HL-60 (cell line): ENCODE results near the gene PRICKLE3.

ENCODE experiments used
- DNase-seq, 2 experiments: peaks; one replicate each; pipeline ENCODE4 v3.0.0-alpha.2; 2010 to 2020; ENCODE audit warnings: low read depth in 1 of 2, low spot score in 1 of 2
- H3K27ac ChIP-seq: fragments of 250-450 bp; sonication (Bioruptor Pico); replicated peaks from 2 replicates; pipeline ENCODE4 v1.5.1; 2020; ENCODE audit warnings: mild to moderate bottlenecking, moderate library complexity
- H3K27me3 ChIP-seq: fragments of 250-450 bp; sonication (Bioruptor Pico); 2 replicates; pipeline ENCODE4 v1.5.1; 2021; ENCODE audit warnings: mild to moderate bottlenecking, moderate library complexity; ENCODE audit not compliant: insufficient read depth, poor library complexity, severe bottlenecking
- H3K4me3 ChIP-seq: replicated peaks from 2 replicates; pipeline ENCODE4 v1.5.1; 2011; ENCODE audit warnings: mild to moderate bottlenecking, control low read depth, low read length; ENCODE audit not compliant: insufficient read depth
- CTCF ChIP-seq: IDR thresholded peaks from one replicate; pipeline ENCODE4 v1.5.1; 2011; ENCODE audit warnings: low read length, control low read depth, inconsistent platforms; ENCODE audit not compliant: insufficient read depth
- GABPA ChIP-seq: IDR thresholded peaks from 2 replicates; pipeline ENCODE4 v1.6.1; 2012; ENCODE audit warnings: low read depth
- POLR2AphosphoS5 ChIP-seq: IDR thresholded peaks from 2 replicates; pipeline ENCODE4 v1.6.1; 2012; ENCODE audit warnings: low read depth
- SPI1 ChIP-seq: IDR thresholded peaks from 2 replicates; pipeline ENCODE4 v1.6.1; 2012; ENCODE audit warnings: low read depth, mild to moderate bottlenecking, borderline replicate concordance
- TF ChIP-seq, protein P1 (sequence below): IDR thresholded peaks from 2 replicates; pipeline ENCODE4 v1.6.1; 2012; ENCODE audit warnings: low read depth; ENCODE audit not compliant: insufficient replicate concordance

PRICKLE3 gene

DNA sequence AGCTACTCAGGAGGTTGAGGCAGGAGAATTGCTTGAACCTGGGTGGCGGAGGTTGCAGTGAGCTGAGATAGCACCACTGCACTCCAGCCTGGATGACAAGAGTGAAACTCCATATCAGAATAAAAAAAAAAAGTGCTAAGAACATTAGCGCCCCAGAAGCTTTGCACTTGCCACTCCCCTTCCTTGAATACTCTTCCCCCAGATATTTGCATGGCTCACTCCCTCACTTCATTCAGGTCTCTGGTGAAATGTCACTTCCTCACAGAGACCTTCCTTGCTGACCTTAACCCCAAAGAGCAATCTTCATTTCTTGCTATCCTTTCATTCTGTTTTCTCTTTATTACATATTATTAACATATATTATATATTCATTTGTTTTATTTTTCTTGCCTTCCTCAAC, 35.7 kb upstream of the PRICKLE3 start:
- H3K27me3 ChIP-seq = no peaks in the 10 kb centered on the region
- no peak for TF ChIP-seq CTCF
- TF ChIP-seq, protein P1, sequence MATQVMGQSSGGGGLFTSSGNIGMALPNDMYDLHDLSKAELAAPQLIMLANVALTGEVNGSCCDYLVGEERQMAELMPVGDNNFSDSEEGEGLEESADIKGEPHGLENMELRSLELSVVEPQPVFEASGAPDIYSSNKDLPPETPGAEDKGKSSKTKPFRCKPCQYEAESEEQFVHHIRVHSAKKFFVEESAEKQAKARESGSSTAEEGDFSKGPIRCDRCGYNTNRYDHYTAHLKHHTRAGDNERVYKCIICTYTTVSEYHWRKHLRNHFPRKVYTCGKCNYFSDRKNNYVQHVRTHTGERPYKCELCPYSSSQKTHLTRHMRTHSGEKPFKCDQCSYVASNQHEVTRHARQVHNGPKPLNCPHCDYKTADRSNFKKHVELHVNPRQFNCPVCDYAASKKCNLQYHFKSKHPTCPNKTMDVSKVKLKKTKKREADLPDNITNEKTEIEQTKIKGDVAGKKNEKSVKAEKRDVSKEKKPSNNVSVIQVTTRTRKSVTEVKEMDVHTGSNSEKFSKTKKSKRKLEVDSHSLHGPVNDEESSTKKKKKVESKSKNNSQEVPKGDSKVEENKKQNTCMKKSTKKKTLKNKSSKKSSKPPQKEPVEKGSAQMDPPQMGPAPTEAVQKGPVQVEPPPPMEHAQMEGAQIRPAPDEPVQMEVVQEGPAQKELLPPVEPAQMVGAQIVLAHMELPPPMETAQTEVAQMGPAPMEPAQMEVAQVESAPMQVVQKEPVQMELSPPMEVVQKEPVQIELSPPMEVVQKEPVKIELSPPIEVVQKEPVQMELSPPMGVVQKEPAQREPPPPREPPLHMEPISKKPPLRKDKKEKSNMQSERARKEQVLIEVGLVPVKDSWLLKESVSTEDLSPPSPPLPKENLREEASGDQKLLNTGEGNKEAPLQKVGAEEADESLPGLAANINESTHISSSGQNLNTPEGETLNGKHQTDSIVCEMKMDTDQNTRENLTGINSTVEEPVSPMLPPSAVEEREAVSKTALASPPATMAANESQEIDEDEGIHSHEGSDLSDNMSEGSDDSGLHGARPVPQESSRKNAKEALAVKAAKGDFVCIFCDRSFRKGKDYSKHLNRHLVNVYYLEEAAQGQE = no peak
- TF ChIP-seq GABPA = no peak
- no peak for TF ChIP-seq POLR2AphosphoS5
- TF ChIP-seq SPI1 = no peak

GRCh38 chrX:49220100-49220499, 33.9 kb upstream of the PRICKLE3 start:
- Histone ChIP-seq H3K4me3 (no peak overlapping the region), H3K27me3 (no peaks in the 10 kb centered on the region), H3K27ac (no peak overlapping the region)
- no peak for TF ChIP-seq GABPA
- TF ChIP-seq SPI1 = no peak
- no peak for TF ChIP-seq POLR2AphosphoS5
- TF ChIP-seq, protein P1 = no peak
- no peak for TF ChIP-seq CTCF
- DNase-seq = no peak

More for the DNA sequence above, 35.7 kb upstream of the PRICKLE3 start:
- Histone ChIP-seq H3K27ac (no peak overlapping the region), H3K4me3 (no peak overlapping the region)
- DNase-seq = no peak

DNA sequence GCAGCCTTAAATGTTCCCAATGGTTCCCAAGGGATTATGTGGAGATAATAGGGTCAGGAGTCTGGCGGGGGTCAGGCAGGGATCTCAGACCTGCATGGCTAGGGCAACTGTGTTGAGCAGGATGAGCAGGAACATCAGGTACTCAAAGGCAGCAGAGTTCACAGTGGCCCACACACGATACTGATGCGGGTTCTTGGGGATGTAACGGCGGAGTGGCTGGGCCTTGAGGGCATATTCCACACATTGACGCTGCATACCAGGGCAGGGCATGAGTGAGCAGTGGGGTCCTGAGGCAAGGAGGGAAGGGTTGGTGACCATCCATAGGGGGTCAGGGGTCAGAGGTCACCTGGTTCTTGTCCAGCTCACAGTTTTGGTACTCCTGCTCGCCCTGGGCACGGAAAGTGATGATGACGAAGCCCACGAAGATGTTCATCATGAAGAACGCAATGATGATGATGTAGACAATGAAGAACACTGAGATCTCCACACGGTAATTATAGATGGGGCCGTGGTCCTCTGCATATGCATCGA, 28.9 kb upstream of the PRICKLE3 start:
- TF ChIP-seq, protein P1 = no peak
- TF ChIP-seq GABPA = no peak
- Histone ChIP-seq H3K27me3 (no peaks in the 10 kb centered on the region), H3K4me3 (no peak overlapping the region), H3K27ac (no peak overlapping the region)
- no peak for DNase-seq

- TF ChIP-seq POLR2AphosphoS5 (no peak), CTCF (no peak), GABPA (no peak), SPI1 (no peak)
- TF ChIP-seq, protein P1 = no peak
- H3K4me3 ChIP-seq = no peak overlapping the region
- no peak overlapping the region for H3K27ac ChIP-seq
- no peaks in the 10 kb centered on the region for H3K27me3 ChIP-seq
- DNase-seq = no peak
Measured at GRCh38 chrX:49214416-49214815, 28.2 kb upstream of the PRICKLE3 start.
